Stimulated activated CD8-positive, alpha-beta memory T cell treated with anti-CD3 and anti-CD28 coated beads, Interleukin-2, amount 100 ng/mL, for 1 hour (primary cell): ENCODE measurements around the gene CCNB1.
"Not testable (repeated sequence)": the region's sequence is repeated elsewhere in the genome, so short reads cannot be mapped to it uniquely, and the experiment has no call there.

Experiments
- DNase-seq, 2 donors: peaks; one replicate each; pipeline ENCODE4 v3.0.0-alpha.2; 2020; ENCODE audit warnings: low read depth in 2 of 2

Gene CCNB1

DNA sequence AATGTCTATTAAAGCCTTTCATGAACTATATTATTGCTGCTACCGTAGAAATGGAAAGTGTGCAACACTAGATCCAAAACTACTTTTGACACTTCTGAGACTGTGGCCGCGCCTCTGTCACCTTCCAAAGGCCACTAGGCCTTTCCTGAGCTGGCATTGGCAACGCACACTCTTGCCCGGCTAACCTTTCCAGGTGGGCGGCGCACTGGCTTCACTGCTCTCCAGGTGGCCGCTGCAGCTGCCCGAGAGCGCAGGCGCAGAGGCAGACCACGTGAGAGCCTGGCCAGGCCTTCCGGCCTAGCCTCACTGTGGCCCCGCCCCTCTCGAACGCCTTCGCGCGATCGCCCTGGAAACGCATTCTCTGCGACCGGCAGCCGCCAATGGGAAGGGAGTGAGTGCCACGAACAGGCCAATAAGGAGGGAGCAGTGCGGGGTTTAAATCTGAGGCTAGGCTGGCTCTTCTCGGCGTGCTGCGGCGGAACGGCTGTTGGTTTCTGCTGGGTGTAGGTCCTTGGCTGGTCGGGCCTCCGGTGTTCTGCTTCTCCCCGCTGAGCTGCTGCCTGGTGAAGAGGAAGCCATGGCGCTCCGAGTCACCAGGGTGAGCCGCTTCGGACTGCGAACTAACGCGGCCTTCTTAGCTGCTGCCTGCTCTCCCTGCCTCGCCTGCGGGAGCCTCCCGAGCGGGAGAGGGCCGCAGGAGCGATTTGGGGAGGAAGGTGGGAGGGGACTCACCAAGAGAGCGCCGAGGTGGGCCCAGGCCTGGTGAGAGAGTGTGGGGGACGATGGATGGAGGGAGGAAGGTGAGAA lies at the start of gene CCNB1:
Gene CCNB1 (plus strand): TSS at position 465 of the 807 bp plus-strand sequence. CDS start 113 bp downstream, at position 578.
- peak; percentile 90 to 95 for DNase-seq

DNA sequence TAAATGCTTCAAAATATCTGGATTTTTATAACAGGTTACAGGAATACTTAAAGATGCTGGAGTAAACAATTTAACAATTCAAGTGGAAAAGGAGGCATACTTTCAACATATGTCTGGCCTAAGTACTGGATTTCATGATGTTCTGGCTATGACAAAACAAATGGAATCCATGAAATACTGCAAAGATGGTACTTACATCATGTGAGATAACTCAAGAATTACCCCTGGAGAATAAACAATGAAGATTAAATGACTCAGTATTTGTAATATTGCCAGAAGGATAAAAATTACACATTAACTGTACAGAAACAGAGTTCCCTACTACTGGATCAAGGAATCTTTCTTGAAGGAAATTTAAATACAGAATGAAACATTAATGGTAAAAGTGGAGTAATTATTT lies 37.5 kb upstream of the CCNB1 start:
- DNase-seq = no peak

DNA sequence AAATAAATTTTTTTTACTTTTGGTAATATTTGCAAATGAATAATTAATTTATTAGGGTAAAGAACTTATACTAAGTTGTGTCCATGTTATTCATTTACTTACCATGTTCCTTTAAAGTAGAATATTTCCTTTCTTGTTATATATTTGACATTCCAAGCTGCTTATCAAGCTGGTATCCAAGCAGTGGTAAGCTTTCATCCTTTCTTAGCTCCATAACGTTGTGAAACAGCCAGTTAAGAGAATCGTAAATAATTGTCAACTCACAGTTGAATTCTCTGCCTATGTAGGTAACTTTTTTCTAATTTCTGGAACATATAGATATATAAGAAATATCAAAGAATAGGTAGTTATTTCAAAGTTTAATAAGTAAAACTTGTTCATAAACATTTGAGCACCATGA lies 36.7 kb upstream of the CCNB1 start:
- no peak for DNase-seq

DNA sequence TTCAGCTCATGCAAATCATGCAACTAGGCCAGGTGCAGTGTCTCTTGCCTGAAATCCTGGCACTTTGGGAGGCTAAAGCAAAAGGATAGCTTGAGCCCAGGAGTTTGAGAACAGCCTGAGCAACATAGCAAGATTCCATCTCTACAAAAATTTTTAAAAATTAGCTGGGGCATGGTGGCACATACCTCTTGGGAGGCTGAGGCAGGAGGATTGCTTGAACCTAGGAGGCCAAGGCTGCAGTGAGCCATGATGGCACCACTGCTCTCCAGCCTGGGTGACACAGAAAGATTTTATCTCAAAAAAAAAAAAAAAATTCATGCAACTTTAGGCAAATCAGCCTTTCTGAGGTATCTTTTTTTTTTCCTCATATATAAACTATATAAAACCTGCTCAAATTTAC lies 35.6 kb upstream of the CCNB1 start:
- DNase-seq = no peak

DNA sequence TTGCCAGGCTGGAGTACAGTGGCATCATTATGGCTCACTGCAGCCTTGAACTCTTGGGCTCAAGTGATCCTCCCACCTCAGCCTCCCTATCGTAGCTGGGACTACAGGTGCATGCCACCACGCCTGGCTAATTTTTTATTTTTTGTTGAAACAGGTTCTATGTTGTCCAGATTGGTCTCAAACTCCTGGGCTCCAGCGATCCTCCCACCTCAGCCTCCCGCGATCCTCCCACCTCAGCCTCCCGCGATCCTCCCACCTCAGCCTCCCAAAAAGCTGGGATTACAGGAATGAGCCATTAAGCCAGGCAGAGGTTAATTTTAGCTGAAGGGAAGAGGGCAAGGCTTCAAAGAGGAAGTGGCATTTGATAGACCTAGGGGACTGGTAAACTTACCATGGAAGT lies 32.8 kb upstream of the CCNB1 start:
- DNase-seq = no peak

DNA sequence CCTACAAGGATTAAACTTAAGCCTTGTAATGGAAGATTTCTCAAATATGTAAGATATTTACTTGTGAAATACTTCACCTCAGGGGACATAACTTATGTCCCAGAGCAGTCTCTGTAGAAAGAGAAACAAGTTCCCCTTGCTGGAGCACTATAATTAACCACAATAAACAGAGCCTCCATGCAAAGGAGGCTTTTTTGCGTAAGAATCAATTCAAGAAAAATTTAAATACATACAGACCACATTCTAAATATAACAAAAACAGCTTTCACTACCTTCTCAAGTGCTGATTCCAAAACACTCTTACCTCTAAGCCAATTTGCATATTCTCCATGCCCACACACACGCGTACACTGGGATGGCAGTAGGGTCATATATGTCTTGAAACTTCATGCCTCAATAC lies 30.7 kb upstream of the CCNB1 start:
- no peak for DNase-seq

DNA sequence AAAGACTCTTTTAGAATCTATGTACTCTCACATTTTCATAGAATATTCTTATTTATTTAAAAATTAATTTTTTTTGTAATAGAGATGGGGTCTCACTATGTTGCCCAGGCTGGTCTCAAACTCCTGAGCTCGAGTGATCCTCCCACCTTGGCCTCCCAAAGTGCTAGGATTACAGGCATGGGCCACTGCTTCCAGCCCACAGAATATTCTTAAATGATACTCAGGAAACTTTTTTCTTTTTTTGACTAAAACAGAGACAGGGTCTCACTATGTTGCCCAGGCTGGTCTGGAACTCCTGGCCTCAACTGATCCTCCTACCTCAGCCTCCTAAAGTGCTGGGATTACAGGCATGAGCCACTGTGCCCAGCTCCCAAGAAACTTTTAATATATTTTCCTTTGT lies 29.7 kb upstream of the CCNB1 start:
- DNase-seq = not testable (repeated sequence)

DNA sequence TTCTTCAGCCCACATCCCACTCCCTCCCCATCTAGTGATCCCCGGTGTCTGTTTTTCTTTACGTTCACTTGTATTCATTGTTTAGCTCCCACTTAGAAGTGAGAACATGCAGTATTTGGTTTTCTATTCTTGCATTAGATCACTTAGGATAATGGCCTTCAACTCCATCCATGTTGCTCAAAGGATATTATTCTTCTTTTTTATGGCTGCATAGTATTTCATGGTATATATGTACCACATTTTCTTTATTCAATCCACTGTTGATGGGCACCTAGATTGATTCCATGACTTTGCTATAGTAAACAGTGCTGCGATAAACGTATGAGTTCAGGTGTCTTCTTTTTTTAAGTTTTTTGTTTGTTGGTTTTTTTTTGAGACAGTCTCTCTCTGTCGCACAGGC lies 29.1 kb upstream of the CCNB1 start:
- DNase-seq = no peak

DNA sequence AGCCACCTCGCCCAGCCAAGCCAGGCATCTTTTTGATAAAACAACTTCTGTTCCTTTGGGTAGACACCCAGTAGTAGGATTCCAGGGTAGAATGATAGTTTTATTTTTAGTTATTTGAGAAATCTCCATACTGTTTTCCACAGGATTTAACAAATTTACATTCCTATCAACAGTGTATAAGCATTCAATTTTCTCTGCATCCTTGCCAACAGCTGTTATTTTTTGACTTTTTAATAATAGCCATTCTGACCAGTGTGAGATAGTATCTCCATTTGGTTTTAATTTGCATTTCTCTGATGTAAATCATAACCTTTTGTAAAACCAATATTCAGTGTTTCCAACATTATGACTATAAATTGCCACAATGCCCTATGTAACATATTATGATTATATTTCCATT lies 28.2 kb upstream of the CCNB1 start:
- DNase-seq = no peak

DNA sequence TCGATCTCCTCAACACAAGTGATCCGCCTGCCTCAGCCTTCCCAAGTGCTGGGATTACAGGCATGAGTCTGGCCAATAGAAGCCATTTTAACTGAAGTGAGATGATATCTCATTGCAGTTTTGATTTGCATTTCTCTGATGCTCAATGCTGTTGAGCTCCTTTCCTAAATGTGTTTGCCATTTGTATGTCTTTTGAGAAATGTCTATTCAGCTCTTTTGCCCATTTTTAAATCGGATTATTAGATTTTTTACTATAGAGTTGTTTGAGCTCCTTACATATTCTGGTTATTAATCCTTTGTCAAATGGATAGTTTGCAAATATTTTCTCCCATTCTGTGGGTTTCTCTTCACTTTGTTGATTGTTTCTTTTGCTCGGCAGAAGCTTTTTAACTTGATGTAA lies 26.7 kb upstream of the CCNB1 start:
- DNase-seq = not testable (repeated sequence)

DNA sequence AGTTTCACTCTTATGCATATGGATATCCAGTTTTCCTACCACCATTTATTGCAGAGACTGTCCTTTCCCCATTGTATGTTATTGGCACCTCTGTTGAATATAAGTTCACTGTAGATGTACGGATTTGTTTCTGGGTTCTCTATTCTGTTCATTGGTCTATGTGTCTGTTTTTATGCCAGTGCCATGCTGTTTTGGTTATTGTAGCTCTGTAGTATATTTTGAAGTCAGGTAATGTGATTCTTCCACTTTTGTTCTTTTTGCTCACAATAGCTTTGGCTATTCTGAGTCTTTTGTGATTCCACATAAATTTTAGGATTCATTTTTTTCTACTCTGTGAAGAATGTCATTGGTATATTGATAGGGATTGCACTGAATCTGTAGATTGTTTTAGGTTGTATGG lies 26.1 kb upstream of the CCNB1 start:
- DNase-seq = no peak

DNA sequence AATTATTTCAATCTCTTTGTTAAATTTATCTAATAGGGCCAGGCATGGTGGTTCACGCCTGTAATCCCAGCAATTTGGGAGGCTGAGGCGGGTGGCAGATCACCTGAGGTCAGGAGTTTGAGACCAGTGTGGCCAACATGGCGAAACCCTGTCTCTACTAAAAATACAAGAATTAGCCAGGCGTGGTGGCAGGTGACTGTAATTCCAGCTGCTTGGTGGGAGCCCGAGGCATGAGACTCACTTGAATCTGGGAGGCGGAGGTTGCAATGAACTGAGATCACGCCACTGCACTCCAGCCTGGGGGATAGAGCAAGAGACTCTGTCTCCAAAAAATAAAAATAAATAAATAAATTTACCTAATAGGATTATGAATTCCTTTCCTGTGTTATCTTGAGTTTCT lies 18.4 kb upstream of the CCNB1 start:
- not testable (repeated sequence) for DNase-seq

DNA sequence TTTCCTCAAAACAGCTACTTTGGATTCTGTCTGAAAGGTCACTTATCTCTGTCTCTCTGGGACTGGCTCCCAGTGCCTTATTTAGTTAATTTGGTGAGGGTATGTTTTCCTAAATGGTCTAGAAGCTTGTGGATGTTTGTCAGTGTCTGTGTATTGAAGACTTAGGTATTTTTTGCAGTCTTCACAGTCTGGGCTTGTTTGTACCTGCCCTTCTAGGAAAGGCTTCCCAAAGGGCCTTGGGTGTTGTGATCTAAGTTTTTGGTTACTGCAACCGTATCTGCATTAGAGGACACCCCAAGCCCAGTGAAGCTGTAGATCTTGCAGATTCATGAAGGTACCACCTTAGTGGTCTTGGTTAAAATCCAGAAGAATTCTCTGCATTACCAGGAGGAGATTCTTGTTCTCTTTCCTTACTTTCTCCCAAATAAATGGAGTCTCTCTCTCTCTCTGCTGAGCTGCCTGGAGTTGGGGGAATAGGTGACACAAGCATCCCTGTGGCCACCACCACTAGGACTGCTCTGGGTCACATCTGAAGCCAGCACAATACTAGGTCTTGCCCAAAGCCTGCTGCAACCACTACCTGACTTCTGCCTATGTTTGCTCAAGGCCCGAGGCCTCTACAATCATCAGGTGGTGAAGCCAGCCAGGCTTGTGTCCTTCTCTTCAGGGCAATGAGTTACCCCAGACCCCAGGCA lies 17.8 kb upstream of the CCNB1 start:
- no peak for DNase-seq

DNA sequence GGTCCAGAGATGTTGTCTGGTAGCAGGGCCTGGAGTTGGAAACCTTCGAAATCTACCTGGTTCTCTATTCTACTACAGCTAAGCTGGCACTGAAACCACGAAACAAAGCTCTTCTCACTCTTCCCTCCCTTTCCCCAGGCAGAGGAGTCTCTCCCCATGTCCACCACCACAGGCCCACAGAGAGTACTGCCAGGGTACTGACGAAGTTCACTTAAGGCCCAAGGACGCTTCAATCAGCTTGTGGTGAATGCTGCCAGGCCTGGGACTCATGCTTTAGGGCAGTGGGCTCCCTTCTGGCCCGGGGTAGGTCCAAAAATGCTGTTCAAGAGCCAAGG lies 17.3 kb upstream of the CCNB1 start:
- DNase-seq = no peak

DNA sequence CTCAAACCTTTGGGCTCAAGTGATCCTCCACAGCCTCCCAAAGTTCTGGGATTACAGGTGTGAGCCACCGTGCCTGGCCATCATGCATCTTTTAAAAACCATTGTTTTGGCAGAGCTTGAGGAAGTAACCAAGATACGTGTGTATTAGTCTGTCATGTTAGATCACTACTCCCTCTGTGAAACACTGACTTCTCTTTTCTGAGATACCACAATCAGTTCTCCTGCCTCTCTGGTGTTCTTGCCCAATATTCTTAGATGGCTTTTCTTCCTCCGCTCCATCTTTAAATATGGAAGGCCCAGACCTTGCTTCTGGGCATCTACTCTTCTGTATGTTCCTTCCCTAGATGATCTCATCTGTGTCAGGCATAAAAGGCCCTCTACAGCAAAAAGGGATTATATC lies 14.2 kb upstream of the CCNB1 start:
- no peak for DNase-seq

DNA sequence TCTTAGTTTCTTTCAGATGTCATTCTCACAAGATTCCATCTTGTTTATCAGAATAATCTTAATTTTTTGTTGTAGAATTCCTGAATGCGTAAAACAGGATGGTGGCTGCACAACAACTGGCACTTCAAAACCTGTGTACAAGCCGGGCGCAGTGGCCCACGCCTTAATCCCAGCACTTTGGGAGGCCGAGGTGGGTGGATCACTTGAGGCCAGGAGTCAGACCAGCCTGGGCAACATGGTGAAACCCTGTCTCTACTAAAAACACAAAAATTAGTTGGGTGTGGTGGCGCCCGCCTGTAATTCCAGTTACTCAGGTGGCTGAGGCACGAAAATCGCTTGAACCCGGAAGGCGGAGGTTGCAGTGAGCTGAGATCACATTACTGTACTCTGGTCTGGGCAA lies 10.5 kb upstream of the CCNB1 start:
- no peak for DNase-seq

DNA sequence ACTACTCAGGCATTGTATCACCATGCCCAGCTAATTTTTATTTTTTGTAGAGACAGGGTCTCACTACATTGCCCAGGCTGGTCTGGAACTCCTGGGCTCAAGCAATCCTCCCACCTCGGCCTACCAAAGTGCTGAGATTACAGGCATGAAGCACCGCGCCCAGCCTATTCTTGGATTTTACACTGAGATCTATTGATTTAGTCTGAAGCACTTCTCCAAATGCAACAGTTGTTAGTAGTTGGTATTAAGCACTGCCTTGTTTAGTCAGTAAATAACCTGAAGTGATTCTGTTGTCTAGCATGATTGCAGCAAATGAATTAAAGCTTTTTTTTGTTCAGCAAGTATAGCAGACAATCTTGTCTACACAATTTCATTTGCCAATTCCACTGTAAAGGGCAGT lies 8.9 kb upstream of the CCNB1 start:
- no peak for DNase-seq

DNA sequence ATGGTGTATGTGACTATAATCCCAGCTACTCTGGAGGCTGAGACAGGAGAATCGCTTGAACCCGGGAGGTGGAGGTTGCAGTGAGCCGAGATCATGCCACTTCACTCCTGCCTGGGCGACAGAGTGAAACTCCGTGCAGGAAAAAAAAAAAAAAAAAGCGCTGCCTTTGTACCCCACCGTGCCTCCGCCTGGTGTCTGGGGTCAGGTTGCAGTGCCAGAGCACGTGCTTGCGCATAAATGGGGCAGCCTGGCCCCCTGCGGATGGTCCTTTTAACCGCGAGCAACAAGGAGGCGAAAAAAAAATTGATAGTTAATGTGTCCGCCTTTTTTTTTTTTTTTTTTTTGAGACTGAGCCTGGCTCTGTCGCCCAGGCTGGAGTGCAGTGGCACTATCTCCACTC lies 6.3 kb upstream of the CCNB1 start:
- no peak for DNase-seq

DNA sequence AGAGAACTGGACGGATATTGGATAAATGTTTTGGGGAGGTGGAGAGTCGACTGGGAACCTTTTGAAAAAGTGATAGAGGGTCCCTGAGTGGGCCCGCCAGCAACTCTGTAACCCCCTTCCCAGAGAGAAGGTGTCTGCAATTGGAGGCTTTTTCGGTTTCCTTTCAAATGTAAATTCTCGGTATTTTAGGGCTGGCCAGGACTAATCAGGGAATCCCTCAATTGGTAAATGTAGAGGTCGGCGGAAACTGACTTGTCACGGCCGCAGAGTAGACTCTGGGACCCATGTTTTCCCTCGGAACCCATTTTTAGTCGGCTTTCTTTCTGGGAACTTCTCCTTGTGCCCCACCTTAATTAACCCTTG lies 524 bp downstream of the CCNB1 start:
- DNase-seq = no peak

DNA sequence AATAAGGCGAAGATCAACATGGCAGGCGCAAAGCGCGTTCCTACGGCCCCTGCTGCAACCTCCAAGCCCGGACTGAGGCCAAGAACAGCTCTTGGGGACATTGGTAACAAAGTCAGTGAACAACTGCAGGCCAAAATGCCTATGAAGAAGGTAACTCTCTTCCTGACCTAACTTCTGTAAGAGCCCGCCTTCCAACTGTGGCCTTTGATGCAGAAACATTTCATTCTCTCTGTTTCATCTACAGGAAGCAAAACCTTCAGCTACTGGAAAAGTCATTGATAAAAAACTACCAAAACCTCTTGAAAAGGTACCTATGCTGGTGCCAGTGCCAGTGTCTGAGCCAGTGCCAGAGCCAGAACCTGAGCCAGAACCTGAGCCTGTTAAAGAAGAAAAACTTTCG lies 979 bp downstream of the CCNB1 start:
- no peak for DNase-seq

DNA sequence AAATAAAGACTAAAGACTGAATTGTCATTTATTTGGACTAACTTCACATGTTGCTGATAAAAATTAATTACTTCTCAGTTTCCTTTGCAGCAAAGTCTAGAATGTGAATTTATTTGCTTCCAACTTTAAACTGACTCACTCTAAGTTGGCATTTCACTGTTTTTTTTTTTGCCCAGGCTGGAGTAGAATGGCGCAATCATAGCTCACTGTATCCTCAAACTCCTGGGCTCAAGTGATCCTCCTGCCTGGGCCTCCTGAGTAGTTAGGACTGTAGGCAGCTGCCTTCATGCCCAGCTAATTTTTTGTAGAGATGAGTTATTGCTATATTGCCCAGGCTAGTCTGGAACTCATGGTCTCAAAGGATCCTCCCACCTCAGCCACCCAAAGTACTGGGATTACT lies 3.5 kb downstream of the CCNB1 start:
- no peak for DNase-seq

DNA sequence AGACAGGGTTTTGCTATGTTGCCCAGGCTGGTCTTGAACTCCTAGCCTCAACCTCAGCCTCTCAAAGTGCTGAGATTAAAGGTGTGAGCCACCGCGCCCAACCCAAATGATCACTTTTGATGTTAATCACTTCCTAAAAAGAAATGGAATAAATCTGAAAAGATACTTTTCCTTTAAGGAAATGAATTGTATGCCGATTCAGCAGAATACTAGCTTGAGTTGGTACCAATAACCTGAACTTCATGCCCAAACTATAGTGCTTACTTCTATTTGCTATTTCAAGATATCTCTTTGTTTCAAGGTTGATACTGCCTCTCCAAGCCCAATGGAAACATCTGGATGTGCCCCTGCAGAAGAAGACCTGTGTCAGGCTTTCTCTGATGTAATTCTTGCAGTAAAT lies 4.0 kb downstream of the CCNB1 start:
- DNase-seq = no peak

DNA sequence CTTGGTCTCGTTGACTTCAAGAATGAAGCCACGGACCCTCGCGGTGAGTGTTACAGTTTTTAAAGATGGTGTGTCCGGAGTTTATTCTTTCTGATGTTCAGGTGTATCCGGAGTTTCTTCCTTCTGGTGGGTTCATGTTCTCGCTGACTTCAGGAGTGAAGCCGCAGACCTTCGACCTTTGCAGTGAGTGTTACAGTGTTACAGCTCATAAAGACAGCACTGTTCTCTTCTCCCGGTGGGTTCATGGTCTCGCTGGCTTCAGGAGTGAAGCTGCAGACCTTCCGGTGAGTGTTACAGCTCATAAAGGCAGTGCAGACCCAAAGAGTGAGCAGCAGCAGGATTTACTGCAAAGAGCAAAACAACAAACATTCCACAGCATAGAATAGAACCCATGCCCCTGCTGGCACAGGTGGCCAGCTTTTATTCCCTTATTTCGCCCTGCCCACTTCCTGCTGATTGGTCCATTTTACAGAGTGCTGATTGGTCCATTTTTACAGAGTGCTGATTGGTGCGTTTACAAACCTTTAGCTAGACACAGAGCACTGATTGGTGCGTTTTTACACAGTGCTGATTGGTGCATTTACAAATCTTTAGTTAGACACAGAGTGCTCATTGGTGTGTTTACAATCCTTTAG lies 14.8 kb downstream of the CCNB1 start:
- DNase-seq = not testable (repeated sequence)
